Endometrial microvascular endothelial cells (primary cell): ENCODE results near the gene P3H2. TPM values are rescaled to one million over a fixed set of nuclear protein-coding genes. Genes with fewer than 3 reads are reported as not detected.

Source experiments
- in situ Hi-C: cut with HindIII; loops from 2 replicates; pipeline ENCODE4 v1.10.0; 2017; ENCODE audit warnings: low sequenced_read_pairs, low pct_unique_long_range_greater_than_20kb; ENCODE audit errors: inconsistent ontology term
- total RNA-seq: library from RNA; depleted of rRNA; stranded (reverse); fragments of >200 nt; gene quantifications from one replicate; pipeline ENCODE4 v1.2.3, GENCODE V29; 2015; ENCODE audit errors: inconsistent ontology term

P3H2 gene
- total RNA-seq, 1 donor from 2014 or later: 24.2 TPM

DNA sequence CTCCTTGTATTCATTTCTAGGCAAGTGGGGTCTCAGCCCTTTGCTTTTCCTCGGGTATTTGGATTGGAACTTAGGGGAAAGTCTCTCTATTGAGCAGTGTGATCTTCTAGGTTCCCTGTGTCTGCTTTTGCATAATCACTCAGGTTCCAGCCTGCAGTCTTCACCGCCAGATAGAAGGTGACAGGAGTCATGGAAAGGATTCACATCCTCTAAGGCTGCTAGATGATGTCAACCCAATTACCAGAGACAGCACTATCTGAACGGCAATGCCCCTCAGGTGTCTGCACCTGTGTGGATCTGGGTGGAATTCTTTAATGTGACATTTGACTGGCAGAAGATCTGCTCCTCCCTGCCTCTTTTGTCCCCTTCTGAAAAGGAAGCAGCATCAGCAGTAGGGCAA, 177.7 kb downstream of the P3H2 start:
- in situ Hi-C loops: no loop called here

DNA sequence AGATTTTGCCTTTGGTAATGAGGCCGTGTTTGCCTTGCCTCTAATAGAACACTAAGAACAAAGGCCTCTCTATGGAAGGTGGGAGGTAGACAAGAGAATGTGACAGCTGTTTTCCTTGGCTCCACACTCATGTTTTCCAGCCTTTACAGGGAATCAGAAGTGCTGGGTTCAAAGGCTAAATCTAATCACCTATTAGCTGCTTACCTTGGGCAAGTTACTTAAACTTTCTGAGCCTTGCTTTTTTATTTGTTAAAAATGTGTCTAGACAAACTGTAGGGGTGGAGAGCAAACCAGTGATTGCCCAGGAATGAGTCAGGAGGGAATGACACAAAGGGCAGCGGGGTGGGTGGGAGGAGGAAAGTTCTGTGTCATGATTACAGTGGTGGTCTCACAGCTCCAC, 179.0 kb downstream of the P3H2 start:
- in situ Hi-C loops: no loop called here

DNA sequence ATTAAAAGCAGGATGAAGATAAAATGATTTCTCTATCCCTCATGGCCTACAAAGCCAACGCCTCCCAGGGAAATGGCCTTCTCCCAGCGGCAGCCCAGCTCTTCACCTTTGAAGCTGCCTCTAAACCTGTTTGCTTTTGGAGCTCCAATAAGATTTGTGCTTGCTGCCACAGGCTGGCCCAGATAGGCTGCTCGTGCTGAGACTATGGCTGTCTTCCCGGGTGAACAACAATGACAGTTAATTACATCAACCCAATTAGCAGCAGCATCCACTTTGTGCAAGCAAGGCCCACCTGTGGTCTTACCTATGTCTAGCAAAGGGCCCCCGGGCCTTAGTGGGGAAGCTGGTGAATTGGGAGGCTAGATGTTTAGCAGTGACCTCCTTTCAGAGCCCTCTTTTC, 179.6 kb downstream of the P3H2 start:
- in situ Hi-C loops: no loop called here

DNA sequence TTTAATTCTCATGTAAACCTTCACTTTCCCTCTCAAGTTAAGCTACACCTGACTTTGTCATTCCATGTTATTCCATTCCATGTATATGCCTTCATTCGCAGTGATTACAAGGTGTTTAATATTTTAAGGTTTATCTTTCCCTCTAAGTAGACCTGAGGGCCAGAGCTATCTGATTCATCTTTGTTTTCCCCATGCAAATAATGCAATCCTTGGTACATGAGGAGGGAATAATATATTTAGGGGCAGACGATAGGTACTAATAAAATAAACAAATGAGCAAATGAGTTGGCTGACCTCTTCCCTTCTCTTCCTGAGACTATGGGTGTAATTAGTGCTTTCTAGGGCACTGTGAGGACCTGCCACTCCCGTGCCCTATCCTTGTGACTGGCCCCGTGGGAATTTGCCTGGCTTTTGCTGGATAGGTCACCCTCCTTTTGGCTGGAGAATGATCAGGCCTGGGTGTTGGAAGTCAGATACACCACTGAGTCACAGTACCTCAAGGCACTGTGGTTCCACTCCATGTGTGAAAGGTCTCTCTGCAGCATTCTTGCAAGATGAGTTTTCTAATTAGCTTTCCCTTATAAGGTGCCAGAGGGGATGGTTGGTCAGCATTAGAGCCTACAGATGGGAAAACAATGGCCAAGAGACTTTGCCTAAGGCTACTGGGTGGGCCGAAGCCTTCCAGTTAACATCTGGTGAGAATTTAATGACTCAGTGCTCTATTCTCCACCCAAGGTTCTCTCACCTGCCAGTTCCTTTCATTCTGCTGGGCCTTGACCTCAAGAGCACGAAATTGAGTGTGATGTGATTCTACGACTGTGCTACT, 183.2 kb downstream of the P3H2 start:
- in situ Hi-C loops: no loop called here

DNA sequence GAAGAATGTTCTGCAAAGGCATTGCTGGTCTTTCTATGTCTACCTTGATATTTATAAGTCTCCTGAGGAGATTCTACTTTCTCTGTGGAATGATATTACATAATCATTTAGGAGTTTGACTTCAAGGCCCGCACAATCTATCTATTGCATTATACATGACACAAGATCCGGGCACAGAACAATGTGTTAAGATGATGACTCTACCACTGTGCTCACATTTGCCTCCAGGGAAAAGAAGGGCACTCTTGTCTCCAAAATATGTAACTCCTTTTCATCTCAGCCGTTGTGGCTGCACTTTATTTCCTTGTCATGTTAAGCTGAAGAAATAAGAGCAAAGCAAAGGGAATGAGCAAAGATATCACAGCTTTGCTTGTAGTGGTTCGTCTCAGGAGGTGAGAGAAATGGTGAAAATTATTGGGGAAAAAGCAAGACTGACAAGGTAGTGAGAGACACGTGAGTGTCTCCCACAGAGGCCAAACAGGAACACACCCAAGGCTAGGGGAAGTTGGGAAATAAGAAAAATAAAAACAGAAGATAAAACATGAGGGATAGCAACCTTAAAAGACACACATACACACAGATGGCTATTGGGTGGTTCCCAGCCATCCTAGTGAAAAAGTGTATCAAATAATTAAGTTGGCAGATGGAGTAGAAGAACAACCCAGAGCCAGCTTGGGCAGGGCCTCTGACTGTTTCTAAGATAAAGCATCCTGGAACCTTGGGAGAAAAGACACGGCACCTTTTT, 184.3 kb downstream of the P3H2 start:
- in situ Hi-C loops: no loop called here

DNA sequence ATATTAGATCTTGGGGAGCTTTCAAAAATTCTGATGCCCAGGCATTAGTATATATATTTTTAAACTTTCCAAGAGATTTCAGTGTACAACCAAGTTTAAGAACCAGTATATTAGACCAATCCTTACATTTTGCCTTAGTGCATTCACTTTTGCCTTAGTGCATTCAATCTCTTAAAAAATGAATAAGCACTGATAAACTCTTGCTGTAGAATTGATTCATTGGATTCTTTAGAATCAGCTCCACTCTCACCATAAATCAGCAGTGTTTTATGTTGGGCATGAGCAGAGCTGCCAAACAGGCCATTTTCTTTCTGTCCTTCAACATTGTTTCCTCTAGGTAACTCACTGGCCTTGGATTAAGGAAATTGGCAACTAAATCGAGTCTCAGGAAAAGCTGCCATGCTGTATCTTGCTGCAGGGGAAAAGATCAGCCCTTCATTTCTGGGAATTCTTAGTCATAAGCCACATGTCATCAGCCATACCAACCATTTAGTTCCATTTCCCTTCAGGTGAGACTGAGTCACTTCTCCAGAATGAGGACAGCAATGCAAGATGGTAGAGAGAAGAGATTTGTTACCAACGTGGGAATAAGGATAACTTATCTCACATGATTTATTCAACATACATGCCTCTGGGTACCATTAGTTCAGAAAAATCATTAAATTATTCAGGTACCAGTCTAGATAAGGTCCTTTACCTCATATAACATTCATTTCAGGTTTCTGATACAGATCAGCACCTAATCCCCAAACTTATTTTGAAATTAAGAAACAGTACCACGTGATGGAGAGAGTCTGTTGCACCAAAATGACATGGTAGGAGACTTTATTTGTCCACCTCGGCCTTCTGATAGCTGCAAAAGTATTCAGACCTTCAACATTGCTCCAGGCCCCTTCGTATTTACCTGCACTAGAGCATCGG, 192.5 kb downstream of the P3H2 start:
- in situ Hi-C loops: no loop called here

DNA sequence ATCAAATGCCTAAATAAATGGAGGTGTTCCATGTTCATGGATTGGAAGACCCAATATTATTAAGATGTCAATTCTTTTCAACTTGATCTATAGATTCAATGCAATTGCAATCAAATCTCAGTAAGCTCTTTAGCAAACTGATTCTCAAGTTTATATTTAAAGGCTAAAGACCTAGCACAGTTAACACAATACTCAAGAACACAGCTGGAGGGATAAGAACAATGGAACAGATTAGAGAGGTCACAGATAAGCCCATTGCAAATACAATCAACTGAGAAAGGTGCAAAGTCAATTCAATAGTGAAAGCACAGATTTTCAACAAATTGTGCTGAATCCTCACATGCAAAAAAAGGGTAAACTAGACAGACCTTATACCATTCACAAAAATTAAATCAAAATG, 198.9 kb downstream of the P3H2 start:
- in situ Hi-C loops: no loop called here

DNA sequence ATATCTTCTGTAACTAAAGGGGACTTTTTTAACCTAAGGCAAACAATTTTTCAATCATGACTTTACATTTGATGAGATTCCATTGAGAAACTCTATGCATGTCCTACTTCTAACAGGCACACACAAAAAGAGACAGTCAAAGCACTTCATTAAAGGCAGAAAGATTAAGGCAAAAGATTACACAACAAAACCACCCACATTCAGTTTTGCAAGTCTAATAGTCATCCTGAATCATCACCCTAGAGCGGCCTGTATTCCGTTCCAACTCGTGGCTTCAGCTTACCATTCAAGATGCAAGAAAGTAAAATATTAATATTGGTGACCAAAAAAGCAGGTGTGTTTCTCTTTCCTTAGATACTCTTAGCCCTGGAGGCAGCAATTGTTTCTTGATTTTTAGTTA, 205.9 kb downstream of the P3H2 start:
- in situ Hi-C loops: no loop called here

DNA sequence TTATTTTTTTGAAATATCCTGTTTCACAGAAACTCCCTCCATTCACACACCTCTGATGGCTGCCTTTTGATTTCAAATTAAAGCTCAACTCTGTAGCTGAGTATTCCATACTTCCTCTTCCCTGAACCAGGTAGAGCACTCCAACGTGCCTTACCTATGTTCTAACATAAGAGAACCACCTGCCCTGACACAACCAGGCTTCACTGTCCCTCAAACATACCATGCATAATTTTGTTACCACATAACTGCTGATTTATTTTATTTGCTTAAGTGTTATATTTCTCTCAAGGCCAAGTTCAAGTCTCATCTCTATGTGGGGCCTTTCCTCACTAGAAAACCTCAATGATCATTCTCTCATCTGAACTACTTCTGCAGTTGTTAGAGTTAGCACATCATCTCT, 209.7 kb downstream of the P3H2 start:
- in situ Hi-C loops: no loop called here

DNA sequence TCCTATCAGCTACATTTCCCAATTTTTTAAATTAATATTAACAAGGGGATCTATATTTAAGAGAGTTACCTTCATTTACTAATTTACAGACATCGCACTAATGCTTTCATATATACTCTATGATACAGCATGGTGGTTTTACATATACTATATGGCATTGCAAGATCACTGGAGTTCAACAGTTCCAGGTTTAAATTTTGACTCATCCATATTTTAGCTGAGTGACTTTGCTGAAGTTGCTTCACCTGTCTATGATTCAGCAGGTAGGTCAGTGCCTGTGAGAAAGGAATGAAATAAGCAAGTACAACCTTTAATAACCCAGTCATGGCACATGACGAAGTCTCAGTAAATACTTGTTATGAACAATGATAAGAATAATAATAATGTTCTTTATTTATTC, 211.1 kb downstream of the P3H2 start:
- in situ Hi-C loops: no loop called here

DNA sequence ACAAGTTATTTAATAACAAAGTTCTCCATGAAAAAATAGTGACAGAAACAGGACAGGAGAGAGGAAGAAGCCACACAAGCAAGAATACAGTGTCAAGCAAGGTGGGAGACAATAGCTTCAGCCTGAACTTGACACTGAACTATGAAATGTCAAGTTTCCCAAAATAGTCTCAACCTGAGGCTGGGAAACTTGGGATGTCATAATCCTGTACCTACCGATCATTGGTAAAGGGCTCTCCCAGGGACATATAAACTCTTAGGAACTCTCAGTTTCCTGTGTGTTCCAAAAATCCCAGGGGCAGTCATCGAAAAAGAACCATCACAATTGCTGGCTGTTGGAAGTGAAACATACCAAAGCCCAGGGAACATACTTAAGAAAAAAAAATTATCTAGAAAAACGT, 211.6 kb downstream of the P3H2 start:
- in situ Hi-C loops: no loop called here

DNA sequence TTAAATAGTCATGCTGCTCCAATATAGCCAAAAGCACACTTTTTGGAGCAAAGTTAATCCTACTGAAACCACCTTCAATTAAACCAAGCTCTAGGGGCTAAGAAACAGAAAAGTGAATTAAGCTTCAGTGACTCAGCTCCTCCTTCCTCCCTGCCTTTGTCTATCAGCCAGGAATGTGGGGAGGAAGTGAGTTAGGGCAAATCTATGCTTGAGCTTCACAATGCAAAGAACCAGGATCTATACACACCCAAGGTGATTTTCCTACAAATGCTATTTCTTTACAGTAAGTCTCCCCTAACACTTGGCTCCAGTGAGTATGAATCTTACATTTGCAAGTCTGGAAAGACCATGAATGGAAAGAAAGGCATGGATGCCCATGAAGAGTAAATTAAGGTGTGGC, 212.1 kb downstream of the P3H2 start:
- in situ Hi-C loops: no loop called here

DNA sequence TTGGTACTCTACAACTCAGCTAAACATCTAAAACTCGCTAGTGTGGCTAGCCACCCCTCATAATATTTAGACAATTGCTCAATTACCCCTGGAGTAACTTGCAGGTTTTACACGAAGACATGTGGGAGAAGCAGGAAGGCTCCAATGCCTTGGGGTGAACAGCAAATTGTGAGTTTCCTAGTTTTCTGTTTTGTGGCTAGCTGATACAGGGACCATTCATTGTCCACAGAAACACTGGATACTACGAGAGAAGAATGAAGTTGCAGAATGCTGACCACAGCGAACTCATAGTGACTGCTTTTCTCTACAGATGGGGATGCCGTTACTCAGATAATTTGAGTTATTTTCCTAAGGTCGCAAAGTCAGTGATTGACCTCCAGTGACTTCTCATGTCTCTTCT, 212.9 kb downstream of the P3H2 start:
- in situ Hi-C loops: no loop called here

Other genes with a start within 250 kb of the P3H2 start
- gene CLDN1, start 201.5 kb upstream of the P3H2 start, total RNA-seq: 48.3 TPM